SIG-M5 (cell line): ENCODE measurements around the gene MCL1.
"Not testable (repeated sequence)": the region's sequence is repeated elsewhere in the genome, so short reads cannot be mapped to it uniquely, and the experiment has no call there.

Experiments
- DNase-seq: peaks from one replicate; lab custom pipeline; 2025; lab: John Stamatoyannopoulos, UW

The MCL1 gene

GRCh38 chr1:150568594-150568966 is 10.8 kb downstream of the MCL1 start:
- no peak for DNase-seq

GRCh38 chr1:150567717-150568593 is 11.5 kb downstream of the MCL1 start:
- DNase-seq, result no peak

GRCh38 chr1:150567341-150567716 is 12.1 kb downstream of the MCL1 start:
- no peak for DNase-seq

- no peak for DNase-seq
Observed at GRCh38 chr1:150566589-150567340, 12.6 kb downstream of the MCL1 start.

DNA sequence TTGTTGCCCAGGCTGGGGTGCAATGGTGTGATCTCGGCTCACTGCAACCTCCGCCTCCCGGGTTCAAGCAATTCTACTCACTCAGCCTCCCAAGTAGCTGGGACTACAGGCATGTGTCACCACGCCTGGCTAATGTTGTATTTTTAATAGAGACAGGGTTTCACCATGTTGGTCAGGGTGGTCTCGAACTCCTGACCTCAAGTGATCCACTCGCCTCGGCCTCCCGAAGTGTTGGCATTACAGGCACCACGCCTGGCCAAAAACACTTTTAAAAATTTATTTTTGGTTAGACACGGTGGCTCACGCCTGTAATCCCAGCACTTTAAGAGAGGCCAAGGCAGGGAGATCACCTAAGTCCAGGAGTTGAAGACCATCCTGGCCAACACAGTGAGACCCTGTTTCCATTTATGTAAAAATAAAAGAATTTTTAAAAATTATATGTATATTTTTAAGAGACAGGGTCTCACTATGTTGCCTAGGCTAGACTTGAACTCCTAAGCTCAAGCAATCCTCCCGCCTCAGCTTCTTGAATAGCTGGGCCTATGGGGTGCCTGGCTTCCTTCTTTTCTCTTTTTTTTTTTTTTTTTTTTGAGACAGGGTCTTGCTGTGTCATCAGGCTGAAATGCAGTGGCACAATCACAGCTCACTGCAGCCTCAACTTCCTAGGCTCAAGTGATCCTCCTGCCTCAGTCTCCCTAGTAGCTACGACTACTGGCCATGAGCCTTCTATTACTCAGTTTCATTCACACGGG is 14.0 kb downstream of the MCL1 start:
- DNase-seq, result not testable (repeated sequence)

GRCh38 chr1:150564051-150564991 is 15.1 kb downstream of the MCL1 start:
- no peak for DNase-seq

GRCh38 chr1:150563340-150564038 is 15.9 kb downstream of the MCL1 start:
- DNase-seq, result no peak

DNA sequence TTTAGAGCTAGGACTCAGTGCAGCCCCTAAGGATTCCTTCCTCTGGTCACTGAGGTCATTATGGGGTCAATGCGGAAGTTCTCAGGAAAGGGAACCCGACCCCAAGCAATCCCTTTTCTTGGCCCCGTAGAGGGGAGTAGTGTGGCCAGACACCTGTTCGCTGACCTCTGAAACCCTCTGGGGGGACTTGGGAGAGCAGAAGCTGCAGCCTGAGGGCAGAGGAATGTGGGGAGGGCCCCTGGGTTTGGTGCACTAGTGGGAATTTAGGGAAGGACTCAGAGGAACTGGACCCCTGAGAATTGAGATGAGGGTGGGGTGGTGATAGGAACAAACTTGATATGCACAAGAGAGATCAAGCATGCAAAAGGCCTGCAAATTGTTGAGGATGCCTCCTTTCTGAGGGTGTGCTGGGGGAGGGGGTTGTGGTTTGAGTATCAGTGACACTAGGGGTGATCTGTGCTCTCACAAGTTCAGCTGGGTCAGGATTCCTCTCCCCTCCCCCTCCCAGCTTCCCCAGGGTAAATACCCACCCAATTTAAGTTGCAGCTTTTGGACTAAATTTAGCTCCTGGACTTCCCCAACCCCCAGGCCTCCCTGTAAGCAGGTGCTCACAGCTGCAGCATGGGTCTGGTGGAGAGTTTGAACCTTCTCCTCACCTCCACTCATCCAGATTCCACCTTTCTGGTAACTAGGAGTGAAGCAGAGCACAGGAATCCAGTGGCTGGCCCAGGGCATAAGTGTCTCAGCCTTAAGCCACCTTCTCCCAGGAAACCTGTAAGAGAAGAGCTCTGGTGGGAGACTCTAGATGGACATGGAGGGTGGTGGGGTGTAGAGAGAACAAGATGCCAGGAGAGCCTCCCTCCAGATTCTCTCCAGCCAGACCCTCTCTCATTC is 16.7 kb downstream of the MCL1 start:
- no peak for DNase-seq

DNA sequence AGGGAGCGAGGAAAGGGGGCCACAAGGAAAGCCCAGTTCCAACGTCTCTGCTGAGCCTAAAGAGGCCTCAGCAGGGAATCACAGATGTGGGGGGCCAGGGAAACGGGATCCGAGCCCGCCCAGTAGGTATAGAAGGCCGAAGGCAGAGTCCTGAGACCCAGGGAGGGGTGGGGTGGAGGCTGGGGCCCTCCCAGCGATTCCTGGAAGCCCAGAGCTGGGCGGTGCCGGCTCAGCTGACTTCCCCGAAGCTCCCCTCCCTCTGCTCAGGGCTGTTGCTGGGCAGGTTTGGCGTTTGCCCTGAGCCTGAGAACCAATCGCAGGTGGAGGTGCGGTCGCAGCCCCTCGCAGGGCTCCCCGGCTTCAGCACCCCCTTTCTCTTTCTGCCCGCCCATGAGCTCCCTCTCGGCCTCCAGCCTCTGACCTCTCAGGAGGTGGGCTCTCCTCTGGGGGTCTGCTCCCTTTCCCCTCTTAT is 17.4 kb downstream of the MCL1 start:
- DNase-seq, result no peak

GRCh38 chr1:150561254-150561973 is 18.0 kb downstream of the MCL1 start:
- no peak for DNase-seq

DNA sequence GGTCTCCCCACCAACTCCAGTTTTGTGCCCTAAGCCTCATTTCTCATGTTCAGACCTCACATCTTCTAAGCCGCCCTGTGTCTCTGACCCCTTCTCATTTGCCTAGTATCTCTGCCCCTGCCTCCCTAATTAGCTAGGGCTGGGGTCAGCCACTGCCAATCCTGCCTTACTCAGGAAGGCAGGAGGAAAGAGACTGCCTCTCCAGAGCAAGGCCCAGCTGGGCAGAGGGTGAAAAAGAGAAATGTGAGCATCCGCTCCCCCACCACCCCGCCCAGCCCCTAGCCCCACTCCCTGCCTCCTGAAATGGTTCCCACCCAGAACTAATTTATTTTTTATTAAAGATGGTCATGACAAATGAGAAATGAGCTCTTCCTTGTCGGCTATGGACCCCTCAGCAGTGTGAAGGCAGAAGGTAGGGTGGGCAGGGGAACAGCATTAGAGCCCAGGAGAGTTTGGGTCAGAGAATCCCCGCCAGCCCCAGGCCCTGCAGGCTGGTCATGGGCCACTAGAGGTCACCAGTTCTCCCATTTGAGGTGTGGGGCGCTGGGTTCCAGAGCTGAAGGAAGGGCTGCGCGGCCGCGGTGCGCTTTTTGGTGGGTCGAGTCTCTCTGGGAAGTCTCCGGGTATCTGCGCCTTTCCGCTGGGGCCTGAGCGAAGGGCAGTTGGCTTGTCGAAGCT is 18.7 kb downstream of the MCL1 start:
- no peak for DNase-seq

DNA sequence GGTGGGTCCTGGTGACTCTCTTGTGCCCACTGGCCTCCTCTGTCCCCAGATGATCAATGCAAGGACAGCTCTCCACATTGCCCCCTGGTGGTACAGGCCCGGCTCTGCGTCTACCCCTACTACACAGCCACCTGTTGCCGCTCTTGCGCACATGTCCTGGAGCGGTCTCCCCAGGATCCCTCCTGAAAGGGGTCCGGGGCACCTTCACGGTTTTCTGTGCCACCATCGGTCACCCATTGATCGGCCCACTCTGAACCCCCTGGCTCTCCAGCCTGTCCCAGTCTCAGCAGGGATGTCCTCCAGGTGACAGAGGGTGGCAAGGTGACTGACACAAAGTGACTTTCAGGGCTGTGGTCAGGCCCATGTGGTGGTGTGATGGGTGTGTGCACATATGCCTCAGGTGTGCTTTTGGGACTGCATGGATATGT is 19.4 kb downstream of the MCL1 start:
- DNase-seq, result no peak

GRCh38 chr1:150559656-150560010 is 19.8 kb downstream of the MCL1 start:
- DNase-seq, result no peak

GRCh38 chr1:150558761-150559655 is 20.4 kb downstream of the MCL1 start:
- DNase-seq, result no peak

DNA sequence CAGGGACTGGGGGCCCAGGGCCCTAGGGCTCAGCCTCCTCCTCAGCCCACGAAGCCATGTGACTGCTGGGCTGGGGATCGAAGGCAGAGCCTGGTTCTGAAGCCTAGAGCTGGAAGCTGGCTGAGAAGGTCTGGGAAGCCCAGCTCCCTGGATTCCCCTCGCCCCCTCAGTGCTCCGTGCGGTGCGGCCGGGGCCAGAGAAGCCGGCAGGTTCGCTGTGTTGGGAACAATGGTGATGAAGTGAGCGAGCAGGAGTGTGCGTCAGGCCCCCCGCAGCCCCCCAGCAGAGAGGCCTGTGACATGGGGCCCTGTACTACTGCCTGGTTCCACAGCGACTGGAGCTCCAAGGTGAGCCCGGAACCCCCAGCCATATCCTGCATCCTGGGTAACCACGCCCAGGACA is 21.1 kb downstream of the MCL1 start:
- DNase-seq, result no peak

GRCh38 chr1:150557813-150558212 is 21.6 kb downstream of the MCL1 start:
- no peak for DNase-seq

DNA sequence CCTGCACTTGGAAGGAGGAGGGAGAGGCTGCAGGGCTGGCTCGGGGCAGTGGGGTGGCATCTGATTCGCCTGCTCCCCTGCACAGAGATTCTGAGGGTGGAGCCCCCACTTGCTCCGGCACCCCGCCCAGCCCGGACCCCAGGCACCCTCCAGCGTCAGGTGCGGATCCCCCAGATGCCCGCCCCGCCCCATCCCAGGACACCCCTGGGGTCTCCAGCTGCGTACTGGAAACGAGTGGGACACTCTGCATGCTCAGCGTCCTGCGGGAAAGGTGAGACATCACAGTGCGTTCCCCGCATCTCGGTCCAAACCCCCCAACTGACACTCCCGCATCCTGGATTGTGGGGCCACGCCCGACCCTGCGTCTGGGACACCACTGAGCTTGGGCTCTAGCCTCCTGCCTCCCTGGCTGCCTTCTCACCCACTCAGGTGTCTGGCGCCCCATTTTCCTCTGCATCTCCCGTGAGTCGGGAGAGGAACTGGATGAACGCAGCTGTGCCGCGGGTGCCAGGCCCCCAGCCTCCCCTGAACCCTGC is 22.3 kb downstream of the MCL1 start:
- DNase-seq, result no peak
